GM10248 (cell line): Measurements from ENCODE around the gene DNAJA3.

Experiments
- CTCF ChIA-PET: fragments of 300-600 bp; sonication (Branson Sonifier 250); formaldehyde crosslinking; extraction: SDS; loops from one replicate; lab custom pipeline; 2021; ENCODE audit warnings: antibody characterized with exemption; lab: Yijun Ruan, JAX
- POLR2A ChIA-PET: fragments of 350-650 bp; sonication (Branson Sonifier 250); formaldehyde crosslinking; extraction: SDS; loops from one replicate; lab custom pipeline; 2020; ENCODE audit warnings: antibody characterized with exemption; lab: Yijun Ruan, JAX
- DNase-seq: peaks from one replicate; pipeline ENCODE4 v3.0.0; 2012; ENCODE audit errors: extremely low spot score
- CTCF ChIP-seq: IDR thresholded peaks from 2 replicates; pipeline ENCODE4 v1.5.1; 2012; ENCODE audit warnings: mild to moderate bottlenecking, low read depth; ENCODE audit errors: extremely low read depth, missing control alignments, control extremely low read depth

Gene DNAJA3

GRCh38 chr16:4387781-4388180 is 37.9 kb upstream of the DNAJA3 start:
- ChIA-PET CTCF (interaction anchor here (8.3 kb wide), 1 partner anchor 15 kb away, joined by 100 read pairs; no protein-coding TSS in a partner anchor), POLR2A (no interaction called here)
- DNase-seq = no peak
- TF ChIP-seq CTCF = no peak

GRCh38 chr16:4388271-4389021 is 37.2 kb upstream of the DNAJA3 start:
- CTCF ChIA-PET = interaction anchor here (2.6 to 8.3 kb wide), 2 partner anchors 15 to 28 kb away, joined by 8 to 100 read pairs; no protein-coding TSS in a partner anchor
- no peak for TF ChIP-seq CTCF
- DNase-seq = no peak
- POLR2A ChIA-PET = no interaction called here

DNA sequence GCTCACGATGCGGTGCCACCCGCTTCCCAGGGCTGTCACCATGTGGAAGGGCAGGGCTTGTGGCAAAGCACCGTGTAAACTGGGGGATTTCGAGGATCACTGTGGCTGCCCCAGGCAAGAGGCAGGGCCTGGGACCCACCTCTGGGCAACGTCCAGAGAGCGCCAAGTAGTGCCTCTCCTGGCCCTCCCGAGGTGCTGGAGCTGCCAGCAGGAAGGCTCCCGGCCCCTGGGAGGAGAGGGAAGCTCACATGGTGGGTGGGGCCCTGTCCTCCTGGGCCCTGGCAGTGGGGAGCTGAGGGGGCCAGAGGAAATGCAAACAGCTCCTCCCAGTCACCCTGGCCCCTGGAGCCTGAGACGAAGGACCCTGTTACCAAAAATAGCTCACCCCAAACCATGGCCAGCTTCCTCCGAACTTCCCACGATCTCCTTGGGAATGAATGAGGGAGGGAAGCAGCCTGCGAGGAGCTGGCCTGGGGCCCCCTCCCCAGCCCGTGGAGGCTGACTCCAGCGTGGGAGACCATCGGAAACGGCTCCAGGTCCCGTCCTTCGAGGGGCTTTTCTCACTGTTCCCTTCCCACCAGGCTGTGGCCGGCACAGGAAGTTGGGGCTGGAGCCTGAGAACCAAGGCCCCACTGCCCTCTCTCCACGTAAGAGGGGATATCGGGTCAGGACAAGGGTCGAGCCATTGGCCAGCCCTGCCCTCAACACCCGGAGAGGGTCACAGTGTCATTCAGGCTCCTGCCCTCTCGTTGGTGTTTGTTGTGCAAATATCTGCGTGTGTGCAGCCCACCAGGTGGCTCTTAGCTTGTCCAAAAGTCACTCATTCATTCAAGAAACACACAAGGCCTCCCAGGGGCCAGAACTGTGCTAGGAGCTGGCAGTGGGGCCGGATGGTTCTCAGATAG is 36.4 kb upstream of the DNAJA3 start:
- POLR2A ChIA-PET = interaction anchor here (0.6 kb wide), 1 partner anchor 10 kb away, joined by 3 read pairs; no protein-coding TSS in a partner anchor
- no peak for DNase-seq

DNA sequence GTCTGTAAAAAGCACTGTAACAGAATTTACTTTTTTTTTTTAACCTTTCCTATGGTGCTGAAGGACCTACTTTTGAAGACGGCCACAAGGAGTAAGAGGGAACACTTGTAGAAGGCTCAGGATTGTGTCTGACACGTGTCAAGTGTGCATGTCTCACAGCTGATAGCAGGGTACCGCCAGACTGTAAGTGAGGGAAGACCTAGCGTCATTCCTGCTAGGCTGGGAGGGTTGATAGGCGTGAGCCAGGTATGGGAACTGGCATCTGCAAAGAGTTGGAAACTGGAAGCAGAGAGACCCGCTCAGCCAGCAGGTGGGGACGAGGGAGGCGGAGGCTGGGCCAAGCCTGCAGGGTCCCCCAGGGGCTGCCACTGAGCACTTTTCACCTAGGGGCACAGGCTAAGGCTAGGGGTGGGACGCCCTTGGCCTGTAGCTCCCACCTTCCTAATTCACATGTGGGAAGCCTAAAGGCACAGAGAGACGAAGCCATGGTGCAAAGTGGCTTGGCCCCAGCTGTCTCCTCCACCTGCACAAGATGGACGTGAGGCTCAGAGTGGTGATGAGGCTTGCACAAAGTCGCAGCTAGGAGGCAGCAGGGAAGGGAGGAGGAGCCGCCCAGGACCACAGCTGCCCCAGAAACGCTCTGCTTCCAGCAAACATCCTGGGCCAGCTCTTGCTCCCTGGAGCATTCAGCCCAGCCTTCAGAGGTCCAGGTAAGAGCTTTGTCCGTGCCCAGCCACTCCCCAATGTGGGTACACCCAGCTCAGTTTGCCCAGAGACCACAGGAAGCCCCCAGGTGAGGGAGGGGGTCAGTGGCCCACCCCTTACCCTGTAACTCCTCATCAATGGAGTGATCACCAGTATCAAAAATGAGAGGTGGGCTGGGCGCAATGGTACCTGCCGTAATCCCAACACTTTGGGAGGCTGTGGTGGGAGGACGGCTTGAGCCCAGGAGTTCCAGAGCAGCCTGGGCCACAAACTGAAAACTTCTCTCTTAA is 35.1 kb upstream of the DNAJA3 start:
- no peak for TF ChIP-seq CTCF
- DNase-seq = no peak
- CTCF ChIA-PET = interaction anchor here (2.6 to 8.3 kb wide), 2 partner anchors 12 to 30 kb away, joined by 8 to 100 read pairs; no protein-coding TSS in a partner anchor
- POLR2A ChIA-PET = interaction anchor here (0.6 kb wide), 1 partner anchor 11 kb away, joined by 3 read pairs; no protein-coding TSS in a partner anchor

More for the DNA sequence above, 36.4 kb upstream of the DNAJA3 start:
- CTCF ChIA-PET = interaction anchor here (2.6 to 8.3 kb wide), 2 partner anchors 14 to 29 kb away, joined by 8 to 100 read pairs; no protein-coding TSS in a partner anchor
- TF ChIP-seq CTCF = no peak

DNA sequence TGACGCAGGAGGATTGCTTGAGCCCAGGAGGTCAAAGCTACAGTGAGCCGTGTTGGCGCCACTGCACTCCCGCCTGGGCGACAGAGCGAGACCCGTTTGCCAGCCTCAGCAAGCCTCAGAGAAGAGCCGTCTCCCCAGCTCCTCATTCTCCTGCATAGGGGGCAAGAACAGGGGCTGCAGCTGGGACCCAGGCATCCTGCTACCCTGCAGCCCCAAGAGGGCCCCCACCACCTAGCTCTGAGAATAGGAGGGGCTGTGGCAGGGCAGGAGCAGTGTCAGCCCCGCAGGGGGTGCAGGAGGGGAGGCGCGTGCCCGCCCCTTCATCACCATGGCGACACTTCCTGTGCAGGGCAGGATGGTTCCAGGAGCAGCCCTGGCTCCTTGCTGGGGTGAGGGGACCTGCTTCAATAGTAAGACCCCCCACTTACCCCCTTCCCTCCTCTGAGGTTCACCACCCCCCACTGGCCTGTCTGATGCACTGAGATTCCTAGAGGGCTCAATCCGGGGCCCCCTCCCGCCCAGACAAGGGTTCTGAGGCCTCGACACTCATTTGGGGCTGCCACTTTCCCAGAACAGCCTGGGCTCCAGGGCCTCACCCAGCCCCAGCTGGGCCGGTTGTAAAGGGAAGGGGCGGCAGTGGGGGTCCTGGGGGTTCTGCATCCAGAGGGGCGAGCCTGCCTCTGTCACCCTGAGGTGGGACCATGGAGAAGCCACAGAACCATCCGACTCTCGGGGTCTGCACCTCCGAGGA is 33.9 kb upstream of the DNAJA3 start:
- ChIA-PET CTCF (interaction anchor here (1.8 to 8.3 kb wide), 2 partner anchors 11 to 33 kb away, joined by 8 to 100 read pairs; no protein-coding TSS in a partner anchor), POLR2A (no interaction called here)
- no peak for TF ChIP-seq CTCF
- DNase-seq = no peak
